OCI-M2 (cell line): Measurements from ENCODE around the gene BCL2L11.

ENCODE experiments used
- DNase-seq: peaks from one replicate; lab custom pipeline; 2025; ENCODE audit not compliant: unreplicated experiment; lab: John Stamatoyannopoulos, UW

The BCL2L11 gene

GRCh38 chr2:111142101-111142500 is 21.4 kb downstream of the BCL2L11 start:
- DNase-seq: no peak

- no peak for DNase-seq
Observed at GRCh38 chr2:111143107-111143842, 22.6 kb downstream of the BCL2L11 start.

- DNase-seq: no peak
Observed at GRCh38 chr2:111143843-111144198, 23.1 kb downstream of the BCL2L11 start.

GRCh38 chr2:111145103-111145760 is 24.5 kb downstream of the BCL2L11 start:
- no peak for DNase-seq

- no peak for DNase-seq
Observed at GRCh38 chr2:111145951-111146350, 25.2 kb downstream of the BCL2L11 start.

GRCh38 chr2:111148225-111148873 is 27.6 kb downstream of the BCL2L11 start:
- no peak for DNase-seq

GRCh38 chr2:111148925-111149324 is 28.2 kb downstream of the BCL2L11 start:
- no peak for DNase-seq

GRCh38 chr2:111149882-111150455 is 29.3 kb downstream of the BCL2L11 start:
- DNase-seq: no peak

GRCh38 chr2:111154758-111155157 is 34.0 kb downstream of the BCL2L11 start:
- DNase-seq: no peak

- no peak for DNase-seq
Observed at GRCh38 chr2:111155610-111156009, 34.9 kb downstream of the BCL2L11 start.

- no peak for DNase-seq
Observed at GRCh38 chr2:111156529-111156928, 35.8 kb downstream of the BCL2L11 start.

GRCh38 chr2:111157071-111157661 is 36.5 kb downstream of the BCL2L11 start:
- DNase-seq: no peak

GRCh38 chr2:111157798-111158197 is 37.1 kb downstream of the BCL2L11 start:
- no peak for DNase-seq

GRCh38 chr2:111159641-111160040 is 38.9 kb downstream of the BCL2L11 start:
- DNase-seq: no peak

GRCh38 chr2:111160758-111161157 is 40.0 kb downstream of the BCL2L11 start:
- no peak for DNase-seq

GRCh38 chr2:111161971-111162370 is 41.3 kb downstream of the BCL2L11 start:
- no peak for DNase-seq

- DNase-seq: no peak
Observed at GRCh38 chr2:111162718-111163331, 42.1 kb downstream of the BCL2L11 start.

- no peak for DNase-seq
Observed at GRCh38 chr2:111164078-111164477, 43.4 kb downstream of the BCL2L11 start.

GRCh38 chr2:111165084-111165483 is 44.4 kb downstream of the BCL2L11 start:
- DNase-seq: no peak

- no peak for DNase-seq
Observed at GRCh38 chr2:111166115-111166514, 45.4 kb downstream of the BCL2L11 start.
